Smooth muscle cell (in vitro differentiated cells): ENCODE results near the gene SULT1A2. TPM values are rescaled to one million over a fixed set of nuclear protein-coding genes. Genes with fewer than 3 reads are reported as not detected.
"Not testable (repeated sequence)": the region's sequence is repeated elsewhere in the genome, so short reads cannot be mapped to it uniquely, and the experiment has no call there.

Source experiments
- DNase-seq: peaks from one replicate; lab custom pipeline; 2025; ENCODE audit not compliant: unreplicated experiment; lab: John Stamatoyannopoulos, UW
- H2AFZ ChIP-seq: fragments of 200-600 bp; sonication (generic); 2 replicates; pipeline ENCODE4 v1.6.0; 2016; ENCODE audit warnings: antibody characterized with exemption, low read depth, mild to moderate bottlenecking
- H3F3A ChIP-seq: fragments of 200-600 bp; sonication (generic); 2 replicates; pipeline ENCODE4 v1.6.0; 2017; ENCODE audit warnings: antibody characterized with exemption, low read depth
- H3K27ac ChIP-seq: fragments of 200-600 bp; sonication (generic); 2 replicates; pipeline ENCODE4 v1.5.1; 2016; ENCODE audit warnings: low read depth, mild to moderate bottlenecking
- H3K27me3 ChIP-seq: fragments of 200-600 bp; sonication (generic); 2 replicates; pipeline ENCODE4 v1.6.1; 2016; ENCODE audit warnings: low read depth, mild to moderate bottlenecking
- H3K36me3 ChIP-seq: fragments of 200-600 bp; sonication (generic); 2 replicates; pipeline ENCODE4 v1.5.1; 2016; ENCODE audit warnings: low read depth
- H3K4me1 ChIP-seq: fragments of 200-600 bp; sonication (generic); 2 replicates; pipeline ENCODE4 v1.5.1; 2016; ENCODE audit warnings: low read depth
- H3K4me2 ChIP-seq: fragments of 200-600 bp; sonication (generic); 2 replicates; pipeline ENCODE4 v1.6.0; 2016; ENCODE audit warnings: mild to moderate bottlenecking
- H3K4me3 ChIP-seq: fragments of 200-600 bp; sonication (generic); 2 replicates; pipeline ENCODE4 v1.5.1; 2016; ENCODE audit warnings: mild to moderate bottlenecking
- H3K79me2 ChIP-seq: fragments of 200-600 bp; sonication (generic); 2 replicates; pipeline ENCODE4 v1.6.0; 2016; ENCODE audit warnings: low read depth, mild to moderate bottlenecking
- H3K9ac ChIP-seq: fragments of 200-600 bp; sonication (generic); 2 replicates; pipeline ENCODE4 v1.6.0; 2016; ENCODE audit warnings: low read depth
- H3K9me3 ChIP-seq: fragments of 200-600 bp; sonication (generic); replicated peaks from 2 replicates; pipeline ENCODE4 v1.5.1; 2016; ENCODE audit warnings: low read depth
- H4K20me1 ChIP-seq: fragments of 200-600 bp; sonication (generic); 2 replicates; pipeline ENCODE4 v1.6.0; 2016; ENCODE audit warnings: low read depth
- WGBS: methylation state at CpG from one replicate; pipeline ENCODE4 v1.1.7; 2016; ENCODE audit warnings: low lambda C conversion rate; 5-methylcytosine and 5-hydroxymethylcytosine counted together
- polyA plus RNA-seq: library from polyadenylated mRNA; unstranded; fragments of >200 nt; fragmentation: Nextera tagmentation; extraction: Ambion mirVana; gene quantifications from 2 replicates; pipeline ENCODE4 v1.2.1, GENCODE V29; 2016
- total RNA-seq: library from RNA; depleted of rRNA; stranded (reverse); fragments of >200 nt; gene quantifications from 2 replicates; pipeline ENCODE4 v1.2.3, GENCODE V29; 2014
- TF ChIP-seq, protein P1 (sequence below): fragments of 200-600 bp; sonication (generic); IDR thresholded peaks from 2 replicates; pipeline ENCODE4 v1.5.1; 2017; ENCODE audit warnings: borderline replicate concordance, mild to moderate bottlenecking, antibody characterized with exemption; ENCODE audit not compliant: insufficient read depth, poor library complexity, severe bottlenecking

SULT1A2 gene
- total and polyA plus RNA-seq, 2 experiments from 2014 or later, result not detected

DNA sequence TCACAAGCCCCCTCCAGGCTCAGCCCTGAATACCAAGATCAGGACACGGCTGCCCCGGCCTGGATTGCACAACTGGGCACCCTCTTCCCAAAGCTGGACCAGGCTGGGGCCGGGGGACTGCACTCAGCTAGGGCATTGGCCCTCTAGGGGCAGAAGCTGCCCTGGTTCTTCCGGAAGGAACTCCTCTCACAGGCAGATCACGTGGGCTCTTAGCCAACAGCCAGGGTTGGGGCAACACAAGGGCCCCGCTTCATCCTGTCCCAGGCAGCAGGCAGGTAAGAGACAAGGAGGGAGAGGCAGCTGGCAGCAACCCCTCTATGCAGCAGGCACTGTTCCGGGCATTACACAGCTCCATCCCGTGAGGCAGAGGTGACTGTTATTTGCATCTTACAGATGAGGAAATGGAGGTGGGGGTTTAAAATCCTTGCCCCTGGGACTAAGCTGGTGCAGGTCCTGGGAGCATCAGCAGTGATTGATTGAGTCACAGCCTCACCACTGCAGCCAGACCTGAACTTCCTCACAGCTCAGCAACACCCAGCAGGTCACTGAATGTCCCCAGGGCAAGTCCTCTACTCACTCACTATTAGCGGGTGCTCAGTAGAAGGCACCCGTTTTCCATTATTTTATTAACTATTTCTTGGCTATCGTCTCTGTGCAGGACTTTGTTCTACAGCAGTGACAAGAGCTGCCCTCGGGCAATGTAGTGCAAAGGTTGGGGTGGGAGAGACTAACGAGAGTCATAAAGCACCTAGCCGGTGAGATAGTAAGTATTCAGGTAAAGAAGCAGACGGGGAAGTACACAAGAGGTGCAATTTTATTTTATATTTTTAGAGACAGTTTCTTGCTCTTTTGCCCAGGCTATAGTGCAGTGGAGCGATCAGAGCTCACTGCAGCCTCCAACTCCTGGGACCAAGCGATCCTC, 15.8 kb upstream of the SULT1A2 start:
- H3K27ac ChIP-seq, H2AFZ ChIP-seq, H4K20me1 ChIP-seq, H3K36me3 ChIP-seq, H3K79me2 ChIP-seq, H3K4me2 ChIP-seq, H3K4me3 ChIP-seq, DNase-seq, H3F3A ChIP-seq, H3K9me3 ChIP-seq, H3K27me3 ChIP-seq, H3K9ac ChIP-seq, H3K4me1 ChIP-seq: not testable (repeated sequence)
- WGBS, result no CpG with 5 or more reads among the region's 17 CpGs

DNA sequence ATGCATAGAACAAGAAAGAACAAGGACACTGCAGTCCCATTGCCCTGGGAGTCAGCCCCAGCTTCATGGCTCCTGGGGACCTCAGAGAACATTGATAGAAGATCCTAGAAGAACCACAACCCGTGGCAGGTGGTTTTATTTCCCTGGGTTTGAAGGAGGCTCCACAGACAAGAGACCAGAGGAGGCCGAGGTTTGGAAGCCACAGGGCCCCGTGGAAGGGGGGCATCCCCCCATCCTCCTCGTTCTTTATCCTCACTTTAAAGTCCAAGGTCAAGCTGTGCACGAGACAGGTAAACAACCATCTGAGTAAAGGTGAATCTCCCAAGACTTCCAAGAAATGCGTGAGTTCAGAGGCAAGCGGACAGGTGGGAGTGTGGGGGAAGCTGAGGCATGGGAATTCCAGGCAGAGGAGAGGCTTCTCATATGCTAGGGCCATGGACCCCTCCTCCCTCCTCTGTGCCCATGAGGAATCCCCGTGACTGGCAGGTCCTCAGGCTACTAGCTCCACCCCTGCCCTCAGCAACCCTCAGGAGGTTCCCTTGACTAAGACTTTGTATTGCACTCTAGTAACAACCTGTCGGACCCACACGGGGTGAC, 13.8 kb upstream of the SULT1A2 start:
- no peaks in the 10 kb centered on the region for H3K36me3 ChIP-seq
- no peaks in the 10 kb centered on the region for H3K79me2 ChIP-seq
- no peak for DNase-seq
- H3K27me3 ChIP-seq, result no peaks in the 10 kb centered on the region
- no peak overlapping the region for H3K4me2 ChIP-seq
- 89% methylated on average over 10 of the region's 10 CpGs for WGBS
- H3K4me3 ChIP-seq, result no peak overlapping the region
- H4K20me1 ChIP-seq, result no peaks in the 10 kb centered on the region
- H3K27ac ChIP-seq, result no peak overlapping the region
- H2AFZ ChIP-seq, result no peak overlapping the region
- no peak overlapping the region for H3K9ac ChIP-seq
- TF ChIP-seq, protein P1, sequence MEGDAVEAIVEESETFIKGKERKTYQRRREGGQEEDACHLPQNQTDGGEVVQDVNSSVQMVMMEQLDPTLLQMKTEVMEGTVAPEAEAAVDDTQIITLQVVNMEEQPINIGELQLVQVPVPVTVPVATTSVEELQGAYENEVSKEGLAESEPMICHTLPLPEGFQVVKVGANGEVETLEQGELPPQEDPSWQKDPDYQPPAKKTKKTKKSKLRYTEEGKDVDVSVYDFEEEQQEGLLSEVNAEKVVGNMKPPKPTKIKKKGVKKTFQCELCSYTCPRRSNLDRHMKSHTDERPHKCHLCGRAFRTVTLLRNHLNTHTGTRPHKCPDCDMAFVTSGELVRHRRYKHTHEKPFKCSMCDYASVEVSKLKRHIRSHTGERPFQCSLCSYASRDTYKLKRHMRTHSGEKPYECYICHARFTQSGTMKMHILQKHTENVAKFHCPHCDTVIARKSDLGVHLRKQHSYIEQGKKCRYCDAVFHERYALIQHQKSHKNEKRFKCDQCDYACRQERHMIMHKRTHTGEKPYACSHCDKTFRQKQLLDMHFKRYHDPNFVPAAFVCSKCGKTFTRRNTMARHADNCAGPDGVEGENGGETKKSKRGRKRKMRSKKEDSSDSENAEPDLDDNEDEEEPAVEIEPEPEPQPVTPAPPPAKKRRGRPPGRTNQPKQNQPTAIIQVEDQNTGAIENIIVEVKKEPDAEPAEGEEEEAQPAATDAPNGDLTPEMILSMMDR, result no peak
- no peaks in the 10 kb centered on the region for H3K9me3 ChIP-seq
- H3K4me1 ChIP-seq, result no peaks in the 10 kb centered on the region
- H3F3A ChIP-seq, result no peaks in the 10 kb centered on the region

DNA sequence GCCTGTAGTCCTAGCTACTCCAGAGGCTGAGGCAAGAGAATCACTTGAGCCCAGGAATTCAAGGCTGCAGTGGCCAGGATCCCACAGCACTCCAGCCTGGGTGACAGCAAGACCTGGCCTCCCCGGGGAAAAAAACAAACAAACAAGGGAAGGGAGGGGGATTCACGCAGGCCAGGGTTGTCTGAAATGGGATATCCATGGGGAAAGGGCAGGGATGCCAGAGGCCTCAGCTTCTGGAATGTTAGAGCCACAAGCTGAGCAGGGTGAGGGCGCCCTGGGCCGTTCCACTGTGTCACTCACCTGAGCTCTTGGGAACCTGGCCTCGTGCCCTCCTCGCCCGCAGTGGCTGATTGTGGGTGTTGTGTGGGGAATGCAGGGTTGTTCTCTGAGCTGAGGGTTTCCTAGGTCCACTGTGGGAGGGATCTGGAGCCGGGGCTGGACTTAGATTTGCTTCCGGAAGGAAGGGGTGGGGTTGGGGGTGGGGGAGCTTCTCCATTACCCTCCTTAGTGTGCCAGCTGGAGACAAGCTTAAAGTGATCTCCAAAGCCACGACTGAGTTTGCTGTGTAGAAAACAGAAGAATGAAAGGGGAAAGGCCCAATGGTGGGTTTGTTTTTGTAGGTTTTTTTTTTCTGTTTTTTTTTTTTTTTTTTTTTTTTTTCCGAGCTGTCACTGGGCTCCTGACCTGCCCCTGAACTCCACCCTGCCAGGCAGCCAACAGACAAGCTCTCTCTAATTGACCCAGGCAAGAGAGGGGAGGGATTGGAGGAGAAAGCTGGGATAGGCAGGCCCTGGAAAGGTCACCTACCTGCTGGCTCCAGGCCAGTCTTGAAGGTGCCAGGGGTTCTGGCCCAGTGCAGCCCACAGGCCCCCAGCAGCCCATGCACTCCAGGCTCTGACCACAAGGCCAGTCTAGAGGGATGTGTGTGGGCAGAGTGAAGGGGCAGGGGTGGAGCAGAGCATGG, 13.1 kb upstream of the SULT1A2 start, which contains the start of gene SULT1A1:
Gene SULT1A1, minus strand, starts transcription at position 414 of the 964 bp plus-strand sequence. CDS start 1,189 bp downstream, outside the sequence.
- Histone ChIP-seq H3K9ac (no peak within 1 kb of the TSS), H3K79me2 (no peaks in the 10 kb centered on the region), H3K4me3 (no peak within 1 kb of the TSS), H3K4me2 (no peak within 1 kb of the TSS), H3F3A (no peaks in the 10 kb centered on the region), H3K36me3 (no peaks in the 10 kb centered on the region), H3K9me3 (no peaks in the 10 kb centered on the region), H2AFZ (no peak within 1 kb of the TSS), H3K27me3 (no peaks in the 10 kb centered on the region), H3K27ac (no peak within 1 kb of the TSS), H4K20me1 (no peaks in the 10 kb centered on the region), H3K4me1 (no peaks in the 10 kb centered on the region)
- 70% methylated on average over 10 of the region's 11 CpGs for WGBS
- TF ChIP-seq, protein P1, result no peak
- DNase-seq, result no peak

DNA sequence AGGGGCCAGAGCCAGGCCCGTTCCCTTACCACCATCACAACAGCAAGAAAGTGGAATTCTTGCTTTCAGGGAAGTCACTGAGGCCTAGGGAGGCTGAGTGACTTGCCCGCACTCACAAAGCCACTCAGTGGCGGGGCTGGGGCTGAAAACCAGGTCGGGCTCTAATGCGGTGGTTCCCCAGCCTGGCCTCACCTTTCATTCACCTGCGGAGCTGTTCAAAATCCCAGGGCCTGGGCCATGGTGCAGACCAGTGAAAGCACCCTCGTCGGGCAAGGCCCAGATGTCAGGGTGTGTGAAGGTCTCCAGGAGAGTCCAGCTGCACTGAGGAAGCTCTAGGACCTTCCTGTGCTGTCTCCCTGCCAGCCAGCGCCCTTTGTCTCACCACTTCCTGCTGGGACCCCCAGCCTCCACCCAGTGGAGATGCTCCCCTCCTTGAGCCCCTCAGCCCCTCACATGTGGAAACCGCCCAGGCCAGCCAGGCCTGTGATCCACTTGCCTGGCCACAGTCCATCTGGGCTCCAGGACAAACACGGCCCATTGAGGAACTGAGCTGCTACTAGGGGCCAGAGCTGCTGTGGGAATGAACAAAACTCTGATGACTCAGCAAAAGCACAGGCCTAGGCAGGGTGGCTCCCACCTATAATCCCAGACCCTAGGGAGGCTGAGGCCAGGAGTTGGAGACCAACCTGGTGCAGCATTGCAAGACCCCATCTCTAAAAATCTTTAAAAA, 12.2 kb upstream of the SULT1A2 start:
- H3K27me3 ChIP-seq, H3K79me2 ChIP-seq, H3K4me1 ChIP-seq, H3K4me3 ChIP-seq, H2AFZ ChIP-seq, H3K27ac ChIP-seq, H3K36me3 ChIP-seq, DNase-seq, H4K20me1 ChIP-seq, H3K9me3 ChIP-seq, H3K4me2 ChIP-seq, H3F3A ChIP-seq, H3K9ac ChIP-seq: not testable (repeated sequence)
- WGBS, result 97% methylated on average over 10 of the region's 11 CpGs

DNA sequence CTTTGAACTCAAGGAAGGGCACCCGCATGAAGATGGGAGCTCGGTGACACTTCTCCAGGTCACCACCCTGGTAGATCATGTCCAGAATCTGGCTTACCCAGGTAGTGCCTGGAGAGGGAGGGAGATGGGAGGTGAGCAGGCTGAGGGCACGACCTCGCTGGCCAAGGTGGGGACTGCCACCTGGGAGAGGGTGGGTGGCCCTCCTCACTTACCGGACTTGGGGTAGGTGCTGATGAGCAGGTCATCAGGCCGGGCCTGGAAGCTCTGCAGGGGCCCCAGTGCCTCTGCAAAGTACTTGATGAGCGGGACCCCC, 11.6 kb upstream of the SULT1A2 start:
- H3K9ac ChIP-seq, H3K4me3 ChIP-seq, H4K20me1 ChIP-seq, H2AFZ ChIP-seq, H3K79me2 ChIP-seq, H3K27ac ChIP-seq, H3K4me1 ChIP-seq, H3K4me2 ChIP-seq, DNase-seq, H3K27me3 ChIP-seq, H3K36me3 ChIP-seq, H3F3A ChIP-seq, H3K9me3 ChIP-seq: not testable (repeated sequence)
- WGBS, result 96% methylated on average over 7 of the region's 7 CpGs
